ENCODE results near the gene RPS17.

RPS17 gene

DNA sequence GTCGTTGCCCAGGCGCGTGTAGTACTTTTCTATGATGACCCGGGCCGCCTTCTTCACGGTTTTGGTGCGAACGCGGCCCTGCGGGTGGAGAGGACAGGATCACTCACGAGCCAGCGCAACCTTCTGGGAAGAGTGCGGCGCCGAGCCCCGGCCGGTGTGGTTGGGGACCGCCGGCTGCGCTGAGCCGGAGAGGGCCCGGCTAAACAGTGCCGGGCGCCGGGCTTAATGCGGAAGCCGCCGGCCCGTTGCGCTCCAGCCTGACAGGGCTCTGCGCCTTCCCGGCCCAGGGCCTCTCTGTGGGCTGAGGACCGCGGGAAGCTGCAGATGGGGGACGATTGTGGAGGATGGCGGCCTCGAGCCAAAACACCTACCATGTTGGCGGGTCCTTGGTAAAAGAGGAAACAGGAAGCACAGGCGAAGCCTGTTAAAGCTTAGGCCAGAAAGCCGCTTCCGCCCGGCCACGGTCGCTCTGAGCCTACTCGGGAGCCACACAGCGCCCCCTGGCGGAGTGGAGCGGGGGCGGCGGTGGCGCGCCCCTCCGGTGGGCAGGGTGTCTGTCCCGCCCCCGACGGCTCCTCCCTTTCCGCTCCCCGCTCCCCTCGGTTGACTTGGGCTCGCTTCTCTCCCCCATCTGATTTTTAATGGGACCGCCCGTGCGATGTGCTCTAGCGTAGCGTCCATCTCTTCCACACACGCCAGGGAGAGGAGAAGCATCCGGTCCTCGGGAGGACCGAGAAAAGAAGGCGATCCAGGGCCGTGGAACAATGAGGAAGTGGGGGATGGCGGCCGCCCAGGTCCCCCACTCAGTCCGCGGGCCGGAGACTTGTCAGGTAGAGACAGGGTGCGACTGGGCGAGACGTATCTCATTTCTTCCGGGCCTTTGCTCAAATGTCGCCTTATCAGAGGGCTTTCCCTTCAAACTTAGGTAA lies at the start of gene RPS17:
Gene RPS17, minus strand, starts transcription at position 403 of the 929 bp plus-strand sequence. Its CDS starts 29 bp downstream, at position 374.
- peak; percentile 99 for DNase-seq

DNA sequence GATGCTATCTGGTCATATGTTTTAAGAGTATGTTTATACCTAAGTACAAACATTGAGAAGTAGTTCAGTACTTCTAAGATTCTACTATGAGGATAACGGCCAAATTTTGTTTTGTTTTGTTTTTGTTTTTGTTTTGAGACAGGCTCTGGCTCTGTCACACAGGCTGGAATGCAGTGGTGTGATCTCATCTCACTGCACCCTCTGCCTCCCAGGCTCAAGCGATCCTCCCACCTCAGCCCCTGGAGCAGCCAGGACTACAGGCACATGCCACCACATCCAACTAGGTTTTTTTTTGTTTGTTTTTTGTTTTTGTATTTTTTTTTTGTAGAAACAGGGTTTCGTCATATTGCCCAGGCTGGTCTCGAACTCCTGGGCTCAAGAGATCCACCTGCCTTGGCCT lies 47.5 kb upstream of the RPS17 start:
- no peak for DNase-seq

DNA sequence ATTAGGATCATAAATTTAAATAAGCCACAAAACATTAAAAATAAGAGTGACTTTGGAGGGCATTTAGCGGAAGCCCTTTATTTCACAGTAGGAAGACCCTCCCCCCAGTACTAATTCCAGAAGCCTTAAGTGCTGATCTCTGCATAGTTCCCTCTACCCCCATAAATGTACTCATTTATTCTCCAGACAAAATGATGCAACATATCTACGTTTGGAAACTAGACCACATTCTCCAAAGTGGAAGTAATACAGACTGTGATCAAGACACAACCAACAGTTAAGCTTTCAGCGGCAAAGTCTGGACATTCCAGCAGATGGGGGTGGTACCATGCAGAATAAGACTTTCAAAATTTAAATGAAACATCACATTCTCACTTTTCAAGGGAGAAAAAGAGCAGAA lies 44.8 kb upstream of the RPS17 start:
- no peak for DNase-seq

DNA sequence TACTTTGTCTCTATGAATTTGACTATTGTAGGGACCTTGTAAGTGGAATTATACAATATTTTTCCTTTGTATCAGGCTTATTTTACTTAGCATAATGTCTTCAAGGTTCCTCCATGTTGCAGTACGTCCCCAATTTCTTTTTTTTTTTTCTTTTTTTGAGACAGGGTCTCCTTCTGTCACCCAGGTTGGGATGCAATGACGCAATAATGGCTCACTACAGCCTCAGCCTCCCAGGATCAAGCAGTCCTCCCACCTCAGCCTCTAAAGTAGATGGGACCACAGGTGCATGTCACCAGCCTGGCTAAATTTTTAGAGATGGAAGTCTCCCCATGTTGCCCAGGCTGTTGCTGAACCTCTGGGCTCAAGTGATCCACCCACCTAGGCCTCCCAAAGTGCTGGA lies 40.5 kb upstream of the RPS17 start:
- DNase-seq: no peak

DNA sequence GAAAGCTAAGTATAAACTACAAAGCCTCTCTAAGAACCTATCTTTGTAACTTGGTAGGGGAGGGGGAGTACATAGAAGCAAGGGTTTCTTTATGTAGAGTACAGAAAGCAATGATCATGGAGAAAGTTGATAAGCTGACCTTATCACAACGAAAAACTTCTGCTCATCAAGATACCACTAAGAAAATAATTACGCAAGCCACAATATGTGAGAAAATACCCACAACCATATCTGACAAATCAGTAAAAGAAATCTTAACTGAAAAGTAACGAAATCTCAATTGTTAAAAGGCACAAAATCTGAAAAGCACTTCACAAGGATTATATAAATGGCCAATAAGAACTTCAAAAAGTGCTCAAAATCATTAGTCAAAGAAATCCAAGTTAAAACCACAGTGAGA lies 35.1 kb upstream of the RPS17 start:
- no peak for DNase-seq

DNA sequence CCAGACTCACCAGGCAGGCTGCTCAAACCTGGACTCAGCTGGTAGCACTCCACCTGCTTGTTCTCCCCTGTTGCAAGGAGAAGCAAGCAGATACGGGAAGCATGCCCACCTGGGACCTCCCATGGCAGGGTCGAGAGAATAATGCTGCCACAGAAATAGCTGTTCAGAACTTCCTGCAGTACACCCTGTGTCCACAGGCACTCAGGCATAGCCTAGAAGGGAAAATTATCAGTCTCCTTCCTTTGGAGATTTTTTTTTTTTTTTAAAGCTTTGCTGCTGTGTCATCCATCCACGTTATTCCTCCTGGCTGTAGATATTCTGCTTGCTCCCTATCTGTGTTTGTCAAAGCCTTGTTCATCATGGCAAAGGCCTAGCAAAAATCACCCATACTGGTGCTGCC lies 32.7 kb upstream of the RPS17 start:
- DNase-seq: no peak

DNA sequence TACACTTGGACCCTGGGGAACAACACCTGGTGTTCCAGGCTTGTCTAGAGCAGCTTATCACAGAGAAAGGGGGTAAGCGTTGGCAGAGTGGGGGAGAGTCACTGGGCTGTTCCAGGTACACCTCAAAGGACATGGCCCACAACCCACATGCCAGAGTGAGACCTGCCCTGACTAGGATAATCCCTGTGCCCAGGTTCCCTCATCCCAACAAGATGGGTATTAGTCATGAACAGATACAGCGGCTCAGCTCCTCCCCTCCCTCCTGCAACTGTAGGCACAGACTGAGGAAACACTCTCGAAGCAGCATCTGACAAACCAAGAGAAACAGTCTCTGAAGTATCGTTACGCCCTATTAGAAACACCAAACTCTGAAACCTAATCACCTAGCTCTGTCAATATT lies 32.1 kb upstream of the RPS17 start:
- DNase-seq: no peak

DNA sequence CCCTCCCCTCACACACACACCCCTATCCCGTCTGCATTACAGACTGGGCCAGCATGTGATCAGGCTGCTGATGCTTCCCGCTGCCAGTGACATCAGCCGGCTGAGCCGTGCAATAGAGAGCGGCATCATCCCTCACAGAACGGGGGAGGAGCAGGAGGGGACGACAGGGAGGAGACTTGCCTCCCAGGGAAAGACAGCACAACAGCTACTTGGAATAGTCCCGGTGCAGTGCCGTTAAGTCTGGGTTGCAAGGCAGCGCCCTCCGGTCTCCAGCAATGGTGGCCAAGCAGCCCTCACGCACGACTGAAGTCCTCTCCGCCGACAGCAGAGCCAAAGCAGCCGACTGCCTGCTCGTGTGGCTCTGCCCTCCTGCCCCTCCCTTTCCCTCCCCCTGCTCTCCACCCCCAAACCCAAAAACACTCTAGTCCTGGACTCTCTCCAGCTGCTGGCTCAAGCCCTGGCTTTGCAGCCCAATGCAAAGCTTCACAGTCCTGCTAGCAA lies 31.5 kb upstream of the RPS17 start:
- DNase-seq: no peak

DNA sequence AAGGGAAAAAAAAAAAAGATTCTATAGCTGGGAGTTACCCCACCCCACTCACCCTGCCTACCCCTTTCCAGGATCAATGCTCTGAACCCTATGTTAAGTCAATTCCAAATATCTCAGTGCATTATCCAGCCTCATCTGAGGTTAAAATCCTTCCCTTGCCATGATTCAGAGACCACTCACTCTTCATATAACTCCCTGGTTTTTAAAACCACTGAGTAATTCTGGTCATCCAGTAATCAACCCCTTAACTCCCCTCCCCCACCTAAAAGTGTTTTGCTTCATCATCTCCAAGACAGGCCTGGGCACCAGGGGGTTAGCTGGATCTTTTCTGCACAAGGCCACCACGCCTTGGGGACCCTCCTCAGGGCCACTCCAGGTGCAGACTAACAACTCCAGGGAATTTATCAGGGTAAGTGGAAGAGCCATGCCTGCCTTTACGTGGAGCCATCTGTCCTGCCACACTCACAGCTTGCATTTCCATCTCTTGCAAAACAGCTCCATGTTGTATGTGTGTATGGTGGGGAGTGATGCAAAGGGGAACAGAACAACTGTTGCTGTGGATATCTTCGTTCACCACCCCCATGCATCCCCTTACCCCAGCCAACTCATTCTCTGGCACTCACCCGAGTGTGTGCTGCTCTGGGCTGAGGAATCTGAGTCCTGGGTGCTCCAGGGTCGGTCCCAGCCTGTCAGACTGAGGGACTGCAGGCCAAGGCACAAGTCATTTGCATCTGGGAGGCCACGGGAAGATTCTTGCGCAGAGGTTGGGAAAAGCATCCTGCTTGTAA lies 30.7 kb upstream of the RPS17 start:
- no peak for DNase-seq

DNA sequence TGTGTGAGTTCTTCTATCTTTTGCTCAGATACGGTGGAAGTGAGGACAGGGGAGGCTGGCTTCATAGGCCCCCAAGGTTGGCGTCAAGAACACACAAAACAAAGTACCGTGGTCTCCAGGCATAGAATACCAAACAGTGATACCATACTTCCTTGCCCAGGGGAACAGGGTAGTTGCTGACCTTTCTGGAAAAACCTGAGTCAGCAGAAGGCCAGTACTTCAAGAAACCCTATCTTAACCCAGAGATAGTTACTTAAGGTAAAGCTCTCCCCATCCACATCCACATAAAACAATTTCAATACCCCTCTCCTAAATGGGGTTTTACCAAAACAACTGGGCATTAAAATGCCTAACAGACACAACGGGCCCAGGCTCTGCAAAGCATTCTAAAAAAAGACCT lies 29.6 kb upstream of the RPS17 start:
- DNase-seq: no peak

DNA sequence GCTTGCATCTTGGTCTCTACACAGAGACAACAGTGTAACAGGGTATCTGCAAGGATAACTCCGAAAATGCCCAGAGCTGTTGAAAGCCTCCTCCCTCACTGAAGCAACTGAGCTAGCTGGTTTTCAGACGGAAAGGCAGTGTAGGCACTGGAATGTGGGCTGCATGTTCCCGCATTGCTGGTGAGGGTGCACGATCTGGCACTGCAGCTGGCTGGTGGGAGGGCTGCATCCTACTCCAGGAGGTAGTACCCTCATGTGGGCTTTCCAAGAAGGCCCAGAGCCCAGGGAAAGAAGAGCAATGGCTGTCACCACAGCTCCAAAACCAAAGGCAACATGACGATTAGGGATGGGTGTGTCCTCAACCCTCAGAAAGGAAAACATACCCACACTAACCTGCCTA lies 28.7 kb upstream of the RPS17 start:
- no peak for DNase-seq

DNA sequence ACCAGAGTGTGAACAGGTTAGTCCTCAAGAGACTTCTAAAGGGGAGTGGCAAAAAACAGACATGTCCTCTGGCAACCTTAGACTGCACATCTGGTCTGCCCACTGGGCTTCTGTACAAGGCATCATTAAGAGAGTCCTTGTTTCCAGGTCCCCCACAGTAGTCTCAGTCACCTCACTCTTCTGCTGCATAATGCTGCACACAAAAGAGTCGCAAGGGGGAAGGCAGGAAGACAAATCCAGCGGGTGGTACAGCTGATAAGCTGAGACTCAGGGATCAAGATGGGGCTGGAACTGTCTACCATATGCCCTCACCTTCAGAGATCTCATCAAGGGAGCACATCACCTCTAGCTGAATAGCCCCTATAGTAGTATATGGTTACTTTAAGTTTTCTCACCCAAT lies 27.4 kb upstream of the RPS17 start:
- DNase-seq: no peak

DNA sequence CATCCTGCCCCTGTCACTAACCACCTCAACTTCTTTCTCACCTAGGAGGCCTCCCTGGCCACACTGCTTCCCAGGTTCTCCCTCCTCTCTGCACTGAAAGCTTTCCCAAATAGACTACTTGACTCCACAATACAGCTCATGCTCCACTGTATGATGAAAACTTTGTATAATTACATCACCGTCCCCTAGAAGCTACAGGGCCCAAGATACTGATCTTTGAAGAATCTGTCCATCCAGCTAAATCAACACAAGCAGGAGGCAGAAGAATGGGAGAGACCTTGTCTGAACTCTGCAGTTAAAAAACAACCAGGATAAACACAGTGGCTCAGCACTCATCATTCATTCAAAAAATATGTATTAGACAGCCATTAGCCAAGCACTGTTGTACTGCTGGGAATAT lies 26.4 kb upstream of the RPS17 start:
- DNase-seq: no peak

DNA sequence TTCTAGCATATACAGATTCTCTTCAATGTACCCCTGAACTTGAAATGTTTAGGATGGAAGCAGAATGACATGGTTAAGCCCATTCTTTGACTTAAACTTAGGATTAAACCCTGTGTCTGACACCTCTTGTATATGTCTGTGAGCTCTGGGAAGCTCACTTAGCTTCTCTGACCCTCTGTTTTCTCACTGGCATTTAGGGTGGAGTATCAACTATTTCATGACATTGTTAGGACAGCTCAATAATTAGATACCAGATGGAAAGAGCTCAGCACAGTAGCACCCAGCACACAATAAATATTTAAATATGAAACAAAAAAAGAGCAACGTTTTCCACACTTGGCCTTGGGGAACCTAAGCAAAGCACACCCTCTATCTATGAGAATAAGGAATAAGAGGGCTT lies 18.2 kb upstream of the RPS17 start:
- DNase-seq: no peak

DNA sequence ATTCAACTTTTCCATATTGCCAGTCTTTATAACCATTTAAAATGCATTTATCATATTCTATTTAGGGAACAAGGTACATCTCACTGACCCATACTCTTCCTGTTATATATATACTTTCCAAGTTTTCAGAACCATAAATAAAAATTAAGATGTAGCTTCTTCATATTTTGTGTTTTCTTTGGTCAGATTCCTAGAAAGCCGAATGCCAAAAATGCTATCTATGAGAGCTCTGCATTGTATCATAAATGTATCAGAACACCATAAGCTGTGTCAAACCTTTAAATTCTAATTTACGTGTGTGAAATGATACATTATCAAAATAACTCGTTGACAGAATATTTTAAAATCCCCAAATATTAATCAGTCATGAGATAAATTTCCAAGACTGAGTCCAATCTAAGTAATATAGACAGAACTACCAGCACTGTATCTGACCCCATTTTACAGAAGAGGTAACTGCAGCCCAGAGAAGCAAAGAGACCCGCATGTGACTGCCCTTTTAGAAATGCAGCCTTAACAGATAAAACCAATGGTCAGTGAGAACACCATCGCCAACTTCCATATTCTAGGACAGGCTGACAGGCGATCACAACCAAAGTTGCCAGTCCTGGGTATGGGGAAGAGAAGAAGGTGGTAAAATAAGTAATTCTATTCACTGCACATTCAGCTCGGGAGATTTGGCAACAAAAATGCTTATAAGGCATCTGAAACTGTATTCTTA lies 16.2 kb upstream of the RPS17 start:
- no peak for DNase-seq

DNA sequence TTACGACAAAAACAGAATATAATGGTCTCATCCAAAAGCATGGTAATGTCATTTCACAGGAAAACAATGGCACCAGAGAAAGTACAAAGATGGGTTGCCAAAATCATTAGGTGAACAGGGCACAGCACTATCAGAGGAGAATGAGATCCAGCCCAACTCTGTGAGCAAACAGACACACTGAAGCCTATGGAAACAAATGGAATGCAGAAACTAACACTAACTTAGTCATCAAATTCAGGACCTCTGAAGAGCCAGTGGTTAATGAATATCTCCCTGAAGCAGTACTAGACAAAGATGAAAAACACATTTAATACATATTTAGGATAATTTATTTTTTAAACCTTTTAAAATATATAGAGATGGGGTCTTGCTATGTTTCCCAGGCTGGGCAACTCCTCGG lies 14.6 kb upstream of the RPS17 start:
- no peak for DNase-seq

DNA sequence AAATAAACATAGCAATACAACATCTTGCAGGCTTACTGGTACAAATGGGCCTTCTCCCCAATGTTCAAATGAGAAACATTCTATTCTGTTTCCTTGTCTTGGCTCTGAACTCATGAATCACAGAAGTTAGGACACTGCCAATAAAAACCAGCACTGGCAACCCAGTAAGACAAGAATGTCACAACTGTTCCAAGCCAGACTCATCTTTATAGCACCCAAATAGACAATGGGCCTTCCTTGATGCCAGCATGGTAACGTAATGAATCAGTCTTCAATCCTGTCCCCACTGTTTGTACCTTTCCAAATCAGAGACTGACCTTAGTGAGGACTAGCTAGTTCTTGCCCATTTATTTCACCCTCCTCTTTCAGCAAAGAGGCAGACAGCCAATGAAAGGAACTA lies 14.1 kb upstream of the RPS17 start:
- no peak for DNase-seq

DNA sequence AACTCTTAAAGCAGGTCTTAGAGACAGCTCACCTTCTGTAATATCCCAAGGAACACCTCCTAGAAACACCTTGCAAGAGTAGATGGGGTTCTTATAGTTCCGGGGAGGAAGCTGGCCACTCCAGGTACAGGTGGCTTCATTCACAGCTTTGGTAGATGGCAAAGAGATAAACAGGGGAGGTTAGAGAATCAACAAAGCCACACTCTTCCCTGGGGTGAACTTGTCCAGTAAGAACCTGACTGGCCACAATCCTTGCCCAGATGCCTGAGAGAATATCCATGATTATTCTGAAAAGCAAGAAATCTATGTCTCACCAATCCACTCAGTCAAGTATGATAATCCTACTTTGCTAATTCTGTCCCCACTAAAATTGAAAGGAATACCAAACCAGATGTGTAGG lies 13.6 kb upstream of the RPS17 start:
- no peak for DNase-seq

DNA sequence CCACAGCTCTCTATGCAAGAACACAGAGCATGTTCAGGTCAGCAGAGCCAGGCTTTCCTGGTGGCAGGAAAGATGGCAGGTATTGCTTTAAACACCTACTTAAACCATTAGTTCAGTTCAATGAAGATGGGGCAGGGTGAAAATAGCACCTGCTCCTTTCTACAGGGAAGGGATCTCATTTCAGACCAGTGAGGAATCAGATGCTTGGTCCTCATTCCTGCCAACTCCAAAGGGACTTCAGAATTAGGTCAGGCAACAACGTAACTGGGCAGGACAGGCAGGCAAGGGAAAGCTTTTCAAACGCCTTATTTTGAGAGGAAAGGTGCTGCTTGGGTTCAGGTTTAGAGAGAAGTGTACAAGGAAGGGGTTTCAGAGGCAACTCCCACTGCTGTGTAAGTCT lies 12.6 kb upstream of the RPS17 start:
- no peak for DNase-seq

DNA sequence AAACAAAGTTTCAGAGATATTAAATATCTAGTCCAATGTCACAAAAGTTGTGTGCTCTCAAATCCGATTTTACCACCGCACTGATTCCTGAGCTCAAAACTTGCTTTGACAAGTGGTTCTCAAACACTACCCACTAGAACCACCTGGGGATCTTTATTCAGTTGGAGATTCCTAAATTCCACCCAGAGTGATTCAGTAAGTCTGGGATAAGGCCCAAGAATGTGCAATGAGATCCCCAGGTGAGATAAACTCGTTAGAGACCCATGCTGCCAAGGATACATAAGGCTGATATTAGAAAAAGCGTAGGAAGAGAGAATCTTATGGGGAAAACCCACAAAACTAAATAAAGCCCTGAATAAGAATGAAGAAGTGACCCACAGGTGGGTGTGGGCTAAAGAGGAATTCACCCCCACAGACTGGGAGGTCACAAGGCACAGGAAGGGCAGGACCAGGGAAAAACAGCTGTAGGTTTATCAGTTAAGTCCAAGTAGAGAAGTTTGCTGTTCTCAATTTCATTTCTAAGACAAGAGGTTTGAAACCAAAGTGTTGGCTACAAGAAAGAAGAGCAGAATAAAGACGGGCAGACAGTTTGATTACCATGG lies 11.5 kb upstream of the RPS17 start:
- DNase-seq: no peak

DNA sequence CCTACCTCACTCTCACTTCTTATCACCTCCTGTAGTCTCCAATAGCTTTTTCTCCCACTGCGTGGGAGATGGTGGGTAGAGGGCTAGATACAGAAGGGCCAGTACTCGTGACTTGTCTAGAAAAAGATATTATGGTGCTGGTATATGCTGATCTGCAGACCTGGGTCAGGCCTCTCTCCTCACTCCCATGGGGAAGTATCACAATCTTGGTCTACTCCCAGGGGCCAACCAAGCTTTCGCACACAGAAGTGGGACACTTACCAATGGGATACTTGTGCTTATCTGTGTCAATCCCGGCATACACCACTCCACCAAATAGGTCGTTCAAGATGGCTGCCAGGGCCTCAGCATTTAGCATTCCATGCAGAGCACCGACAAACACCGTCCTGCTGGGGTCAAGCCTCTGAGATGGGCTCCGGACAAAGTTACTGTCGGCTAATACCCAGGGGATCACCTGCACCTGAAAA lies 9.0 kb upstream of the RPS17 start:
- no peak for DNase-seq

DNA sequence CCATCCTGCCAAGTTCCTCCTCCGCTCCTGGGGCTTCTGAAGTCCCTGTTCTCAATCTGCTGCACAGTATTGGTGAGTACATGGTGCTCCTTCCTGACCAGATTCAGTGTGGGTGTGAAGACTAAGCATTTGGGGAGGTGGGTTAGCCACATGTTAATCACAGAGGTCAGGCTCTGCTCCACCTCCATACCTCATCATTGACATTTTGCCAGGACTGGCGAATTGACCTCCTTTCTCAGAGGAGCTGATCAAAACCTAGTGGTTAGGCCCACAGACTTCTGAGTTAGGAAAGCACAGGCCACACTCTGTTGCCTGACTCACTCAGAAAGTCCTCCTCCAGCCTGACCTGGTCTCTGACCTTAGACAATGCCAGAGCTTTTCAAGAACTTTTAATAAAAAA lies 8.4 kb upstream of the RPS17 start:
- DNase-seq: no peak

DNA sequence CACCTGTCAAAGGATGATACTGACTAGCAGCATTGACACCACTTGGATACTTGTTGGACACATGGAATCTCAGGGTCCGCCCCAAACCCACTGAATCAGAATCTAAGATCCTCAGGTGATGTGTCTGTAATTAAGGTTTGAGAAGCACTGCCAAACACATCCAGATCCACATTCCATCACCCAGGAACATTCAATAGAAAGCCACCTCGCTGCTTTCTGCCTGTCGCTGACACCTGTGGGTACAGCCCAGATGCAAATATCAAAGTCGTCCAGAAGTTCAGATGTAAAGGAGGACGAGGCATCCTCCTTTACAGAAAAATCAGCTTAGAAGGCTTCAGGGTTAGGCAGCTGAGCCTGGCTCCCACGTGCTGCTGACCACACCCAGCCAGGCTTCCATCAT lies 5.2 kb upstream of the RPS17 start:
- no peak for DNase-seq
